CD14-positive monocyte (primary cell): Measurements from ENCODE around the gene TEX54. TPM values are rescaled to one million over a fixed set of nuclear protein-coding genes. Genes with fewer than 3 reads are reported as not detected.

Source experiments
- DNase-seq, 3 donors: peaks; one replicate each; pipeline ENCODE4 v3.0.0-alpha.2; 2011 to 2022
- H2AFZ ChIP-seq: 2 replicates; pipeline ENCODE4 v1.6.0; 2012; ENCODE audit warnings: mild to moderate bottlenecking, low read depth, low read length, inconsistent platforms; ENCODE audit not compliant: insufficient read depth, poor library complexity, severe bottlenecking
- H3K27ac ChIP-seq, 2 donors: 1 replicate in 1 of 2; 2 replicates in 1 of 2; pipeline ENCODE4 v1.5.1; 2012 to 2013; ENCODE audit warnings: low read length in 2 of 2, control low read depth in 1 of 2, inconsistent platforms in 1 of 2, low read depth in 1 of 2, mild to moderate bottlenecking in 1 of 2
- H3K27me3 ChIP-seq, 2 donors: one replicate each; pipeline versions ENCODE4 v1.6.0 to v1.6.1; 2011 to 2013; ENCODE audit warnings: low read length in 2 of 2; ENCODE audit not compliant: control insufficient read depth in 2 of 2, insufficient read depth in 2 of 2
- H3K36me3 ChIP-seq, 2 donors: replicated peaks in 1 of 2; 1 replicate in 1 of 2; 2 replicates in 1 of 2; pipeline versions ENCODE4 v1.5.1 to v1.6.1; 2012 to 2013; ENCODE audit warnings: low read length in 2 of 2, control low read depth in 1 of 2, inconsistent platforms in 1 of 2, mild to moderate bottlenecking in 1 of 2; ENCODE audit not compliant: insufficient read depth in 2 of 2, control insufficient read depth in 1 of 2
- H3K4me1 ChIP-seq, 2 donors: 1 replicate in 1 of 2; 2 replicates in 1 of 2; pipeline versions ENCODE4 v1.5.1 to v1.6.1; 2012 to 2013; ENCODE audit warnings: low read length in 2 of 2, control low read depth in 1 of 2, inconsistent platforms in 1 of 2, mild to moderate bottlenecking in 1 of 2, moderate library complexity in 1 of 2; ENCODE audit not compliant: insufficient read depth in 2 of 2, control insufficient read depth in 1 of 2
- H3K4me2 ChIP-seq: replicated peaks from 2 replicates; pipeline ENCODE3; 2012; ENCODE audit warnings: low read length, moderate library complexity, mild to moderate bottlenecking; ENCODE audit not compliant: poor library complexity, severe bottlenecking; ENCODE audit errors: extremely low read depth
- H3K4me3 ChIP-seq, 3 experiments: fragments of 200-600 bp in 1 of 3; sonication (generic) in 1 of 3; replicated peaks in 1 of 3; 1 replicate in 2 of 3; 2 replicates in 1 of 3; pipeline ENCODE4 v1.5.1; 2011 to 2013; ENCODE audit warnings: low read length in 3 of 3, mild to moderate bottlenecking in 3 of 3, control low read depth in 2 of 3, low read depth in 2 of 3, inconsistent platforms in 1 of 3, moderate library complexity in 1 of 3
- H3K79me2 ChIP-seq: 2 replicates; pipeline ENCODE4 v1.6.0; 2012; ENCODE audit warnings: mild to moderate bottlenecking, control low read depth, inconsistent platforms, low read length, moderate library complexity; ENCODE audit not compliant: insufficient read depth
- H3K9ac ChIP-seq: 2 replicates; pipeline ENCODE4 v1.6.0; 2017; ENCODE audit warnings: low read length, mild to moderate bottlenecking; ENCODE audit not compliant: insufficient read depth, poor library complexity, severe bottlenecking
- H3K9me3 ChIP-seq, 2 donors: replicated peaks in 1 of 2; 1 replicate in 1 of 2; 2 replicates in 1 of 2; pipeline versions ENCODE4 v1.5.1 to v1.6.1; 2012 to 2013; ENCODE audit warnings: low read length in 2 of 2, control low read depth in 1 of 2; ENCODE audit not compliant: control insufficient read depth in 1 of 2, insufficient read depth in 1 of 2
- H4K20me1 ChIP-seq: 2 replicates; pipeline ENCODE4 v1.6.0; 2012; ENCODE audit warnings: mild to moderate bottlenecking, low read length, control low read depth, moderate library complexity; ENCODE audit not compliant: insufficient read depth
- H3K27ac Mint-ChIP-seq, 7 donors: one replicate each; pipeline ENCODE4 v1.8.0; 2020; ENCODE audit warnings: mild to moderate bottlenecking in 7 of 7, mixed read lengths in 7 of 7, moderate library complexity in 6 of 7, inconsistent platforms in 2 of 7
- H3K27me3 Mint-ChIP-seq, 3 donors: one replicate each; pipeline ENCODE4 v1.8.0; 2021 to 2022; ENCODE audit warnings: low read depth in 3 of 3, mild to moderate bottlenecking in 3 of 3, mixed read lengths in 3 of 3, moderate library complexity in 3 of 3, inconsistent platforms in 1 of 3
- H3K36me3 Mint-ChIP-seq, 2 donors: one replicate each; pipeline ENCODE4 v1.8.0; 2020; ENCODE audit warnings: mixed read lengths in 2 of 2, inconsistent platforms in 1 of 2, mild to moderate bottlenecking in 1 of 2
- H3K4me1 Mint-ChIP-seq: one replicate; pipeline ENCODE4 v1.8.0; 2020; ENCODE audit warnings: mild to moderate bottlenecking, mixed read lengths
- H3K4me3 Mint-ChIP-seq, 2 donors: one replicate each; pipeline ENCODE4 v1.8.0; 2020; ENCODE audit warnings: mild to moderate bottlenecking in 2 of 2, mixed read lengths in 2 of 2, moderate library complexity in 1 of 2
- H3K9me3 Mint-ChIP-seq, 7 donors: one replicate each; pipeline ENCODE4 v1.8.0; 2020 to 2022; ENCODE audit warnings: mixed read lengths in 7 of 7, mild to moderate bottlenecking in 6 of 7, moderate library complexity in 6 of 7, inconsistent platforms in 2 of 7
- CTCF ChIP-seq: fragments of 200-600 bp; IDR thresholded peaks from one replicate; pipeline ENCODE4 v1.8.0; 2022; ENCODE audit warnings: antibody characterized with exemption, mild to moderate bottlenecking
- WGBS: methylation state at CpG from one replicate; pipeline ENCODE4 v1.1.5; 2013; ENCODE audit warnings: missing lambda C conversion rate; ENCODE audit not compliant: insufficient coverage; 5-methylcytosine and 5-hydroxymethylcytosine counted together
- intact Hi-C, 2 donors: fragments of 100-400 bp; cut with micrococcal nuclease; formaldehyde crosslinking; loops; one replicate each; pipeline versions ENCODE4 v1.15.0 to v1.15.1; 2023
- polyA plus RNA-seq, 3 donors: library from polyadenylated mRNA; depleted of rRNA in 1 of 3; unstranded in 2 of 3; stranded (reverse) in 1 of 3; fragments of 300-500 nt in 2 of 3; fragments of >200 nt in 1 of 3; fragmentation: Illumina TruSeq in 2 of 3; gene quantifications; 1 replicate in 2 of 3; 2 replicates in 1 of 3; pipeline ENCODE4 v1.2.3, GENCODE V29; 2012 to 2021

The TEX54 gene
- polyA plus RNA-seq, 3 donors, result 0.74 TPM; not detected in 2

- Mint-ChIP-seq H3K27me3 (peaks cover 0 to 3% (median 2%) of the 10 kb centered on the region in 3 donors), H3K9me3 (no peaks in the 10 kb centered on the region), H3K4me1 (peaks cover 38% of the 10 kb centered on the region), H3K36me3 (peaks cover 32 to 37% of the 10 kb centered on the region in 2 donors), H3K27ac (peak overlapping the region; percentile 91 to 99 (median 98)), H3K4me3 (peak overlapping the region; percentile 90 to 98)
- no peaks in the 10 kb centered on the region for H3K9me3 ChIP-seq
- peaks cover 44 to 48% of the 10 kb centered on the region in 2 donors for H3K4me1 ChIP-seq
- H3K27ac ChIP-seq, result peak overlapping the region; percentile 98
- peak in 2 of 3 donors; percentile 25 to 79 for DNase-seq
- peak overlapping the region; percentile 75 to 97 (median 91) for H3K4me3 ChIP-seq
- H3K27me3 ChIP-seq, result no peaks in the 10 kb centered on the region
- H3K4me2 ChIP-seq, result peak overlapping the region; percentile 82
- intact Hi-C loops, result loop anchor here in 1 of 2 donors (2.0 kb wide), 1 partner anchor 27 kb away; the partner anchor contains the start of genes STX5 and TEX54
- peak overlapping the region; percentile 89 for H3K9ac ChIP-seq
- peak overlapping the region; percentile 57 for H2AFZ ChIP-seq
- TF ChIP-seq CTCF, result no peak
- 56% methylated on average over 5 of the region's 12 CpGs for WGBS
- H3K79me2 ChIP-seq, result peaks cover 48% of the 10 kb centered on the region
- H3K36me3 ChIP-seq, result peaks cover 25 to 28% of the 10 kb centered on the region in 2 donors
- peaks cover 39% of the 10 kb centered on the region for H4K20me1 ChIP-seq
These were observed 26.6 kb downstream of the TEX54 start for GRCh38 chr11:62805961-62806441.

GRCh38 chr11:62805076-62805892 lies 27.4 kb downstream of the TEX54 start, which contains the start of gene NXF1:
Gene NXF1, minus strand, starts transcription at chr11:62805440. Its CDS starts 84 bp downstream, at chr11:62805356.
- TF ChIP-seq CTCF, result no peak
- Mint-ChIP-seq H3K4me3 (peak within 1 kb of the TSS; percentile 97 to 98), H3K36me3 (peaks cover 37 to 45% of the 10 kb centered on the region in 2 donors), H3K9me3 (no peaks in the 10 kb centered on the region), H3K27me3 (peaks cover 0 to 3% (median 2%) of the 10 kb centered on the region in 3 donors), H3K4me1 (peaks cover 35% of the 10 kb centered on the region), H3K27ac (peak within 1 kb of the TSS; percentile 95 to 99 (median 98))
- peaks cover 32 to 35% of the 10 kb centered on the region in 2 donors for H3K36me3 ChIP-seq
- peak within 1 kb of the TSS; percentile 89 for H3K9ac ChIP-seq
- WGBS, result 0% methylated on average over 76 of the region's 77 CpGs
- H2AFZ ChIP-seq, result peak within 1 kb of the TSS; percentile 57
- H3K79me2 ChIP-seq, result peaks cover 55% of the 10 kb centered on the region
- peak within 1 kb of the TSS; percentile 98 for H3K27ac ChIP-seq
- H3K4me1 ChIP-seq, result peaks cover 44 to 48% of the 10 kb centered on the region in 2 donors
- DNase-seq, result peak; percentile 96 to 97 (median 96)
- H3K4me3 ChIP-seq, result peak within 1 kb of the TSS; percentile 75 to 97 (median 91)
- intact Hi-C loops, result loop anchor here in 1 of 2 donors (2.0 kb wide), 1 partner anchor 28 kb away; the partner anchor contains the start of genes STX5 and TEX54
- H3K4me2 ChIP-seq, result peak within 1 kb of the TSS; percentile 82
- peaks cover 47% of the 10 kb centered on the region for H4K20me1 ChIP-seq
- no peaks in the 10 kb centered on the region for H3K27me3 ChIP-seq
- H3K9me3 ChIP-seq, result no peaks in the 10 kb centered on the region
